Measurements from ENCODE around the gene PARD3B.

DNA sequence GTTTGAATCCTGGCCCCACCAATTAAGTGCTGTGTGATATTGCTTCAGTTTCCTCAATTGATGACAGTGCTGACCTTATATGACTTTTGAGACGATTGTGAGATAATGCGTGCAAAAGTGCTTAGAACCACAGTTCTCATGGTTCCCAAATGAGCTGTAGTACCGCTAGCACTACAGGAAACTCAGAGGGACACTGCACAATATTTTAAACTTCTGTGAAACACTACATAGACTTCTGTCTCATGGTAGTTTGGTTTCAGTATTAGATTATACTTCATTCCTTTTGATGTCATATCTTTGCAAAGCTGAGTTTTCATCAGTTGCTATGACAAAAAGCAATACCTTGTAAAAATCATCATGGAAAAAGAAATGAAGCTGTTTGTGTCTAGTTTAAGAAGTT is 368.0 kb downstream of the PARD3B start:
- TF ChIP-seq POLR2AphosphoS5 (IDR thresholded peaks at IDR 0.05; ENCODE audit: low read depth, low read length) (no peak), POLR2A (IDR thresholded peaks at IDR 0.05; ENCODE audit: low read depth, low read length) (no peak)

Data from GM12892 (cell line).